Omental fat pad (tissue), 4 donors: ENCODE results near the gene EID2B. TPM values are rescaled to one million over a fixed set of nuclear protein-coding genes. Genes with fewer than 3 reads are reported as not detected.

ENCODE experiments used
- ATAC-seq: fragments of 150-250 bp; one replicate; pipeline ENCODE4 v1.9.1; 2016; ENCODE audit warnings: mild to moderate bottlenecking, moderate library complexity; ENCODE audit not compliant: low FRiP score
- DNase-seq: peaks from one replicate; pipeline ENCODE4 v3.0.0-alpha.2; 2019; ENCODE audit warnings: low spot score
- CTCF ChIP-seq, 3 donors: fragments of 450-650 bp; IDR thresholded peaks; one replicate each; pipeline ENCODE4 v1.5.1; 2016 to 2017; ENCODE audit warnings: antibody characterized with exemption in 3 of 3, mild to moderate bottlenecking in 3 of 3, moderate library complexity in 2 of 3
- total RNA-seq, 4 donors: library from RNA; depleted of rRNA; stranded (reverse); fragments of >200 nt; gene quantifications; one replicate each; pipeline ENCODE4 v1.1.0, GENCODE V29; 2016

Gene EID2B
- total RNA-seq, 4 donors from 2014 or later = 1.8 to 4.4 (median 2.3) TPM

- no peak for TF ChIP-seq CTCF (IDR thresholded peaks at IDR 0.05)
- no peak for DNase-seq
- ATAC-seq = no peak
Measured at GRCh38 chr19:39518458-39518857, 14.2 kb downstream of the EID2B start.

- ATAC-seq = no peak
- no peak for TF ChIP-seq CTCF (IDR thresholded peaks at IDR 0.05)
- no peak for DNase-seq
Measured at GRCh38 chr19:39517432-39517831, 15.2 kb downstream of the EID2B start.

GRCh38 chr19:39516270-39516669 lies 16.4 kb downstream of the EID2B start:
- ATAC-seq (no peak), DNase-seq (no peak)
- no peak for TF ChIP-seq CTCF (IDR thresholded peaks at IDR 0.05)

- no peak for TF ChIP-seq CTCF (IDR thresholded peaks at IDR 0.05)
- DNase-seq (no peak), ATAC-seq (no peak)
Measured at GRCh38 chr19:39515551-39516191, 17.0 kb downstream of the EID2B start.

- TF ChIP-seq CTCF (IDR thresholded peaks at IDR 0.05) = no peak
- ATAC-seq = no peak
- DNase-seq = no peak
Measured at GRCh38 chr19:39514840-39515550, 17.7 kb downstream of the EID2B start, which contains the start of gene SELENOV. Gene SELENOV, plus strand, starts transcription at chr19:39515139. Its CDS starts 74 bp downstream, at chr19:39515213.

GRCh38 chr19:39512988-39513387 lies 19.7 kb downstream of the EID2B start:
- DNase-seq = no peak
- no peak for ATAC-seq
- no peak for TF ChIP-seq CTCF (IDR thresholded peaks at IDR 0.05)

GRCh38 chr19:39509233-39509632 lies 23.4 kb downstream of the EID2B start:
- TF ChIP-seq CTCF (IDR thresholded peaks at IDR 0.05) = no peak
- DNase-seq (no peak), ATAC-seq (no peak)
